Measurements from ENCODE around the gene RABEP2. TPM values are rescaled to one million over a fixed set of nuclear protein-coding genes. Genes with fewer than 3 reads are reported as not detected.

Gene RABEP2
- total RNA-seq, 1 donor from 2014 or later: 64.5 TPM

- H3K36me3 ChIP-seq: no peaks in the 10 kb centered on the region
- no peak for TF ChIP-seq CTCF (IDR thresholded peaks at IDR 0.05)
- no peak overlapping the region for H3K4me3 ChIP-seq
- no peak overlapping the region for H3K27ac ChIP-seq
- H3K27me3 ChIP-seq: no peaks in the 10 kb centered on the region
- peaks cover 0 to 11% of the 10 kb centered on the region in 2 donors for H3K4me1 ChIP-seq
- no peak for DNase-seq (ENCODE audit: low spot score in 2 of 2)
- intact Hi-C loops (cut with DNase I): no loop called here
- no peaks in the 10 kb centered on the region for H3K9me3 ChIP-seq
Measured at GRCh38 chr16:28859326-28859725, 65.7 kb downstream of the RABEP2 start.

GRCh38 chr16:28858421-28858820 lies 66.6 kb downstream of the RABEP2 start:
- Histone ChIP-seq H3K9me3 (no peaks in the 10 kb centered on the region), H3K27me3 (no peaks in the 10 kb centered on the region), H3K36me3 (no peaks in the 10 kb centered on the region), H3K27ac (no peak overlapping the region), H3K4me3 (no peak overlapping the region), H3K4me1 (peaks cover 0 to 8% of the 10 kb centered on the region in 2 donors)
- intact Hi-C loops (cut with DNase I): no loop called here
- DNase-seq (ENCODE audit: low spot score in 2 of 2): no peak
- no peak for TF ChIP-seq CTCF (IDR thresholded peaks at IDR 0.05)

Other genes with a start within 250 kb of the RABEP2 start
- gene EIF3C, start 213.8 kb downstream of the RABEP2 start, total RNA-seq: 356 TPM
- not detected for gene NPIPB9, start 173.5 kb downstream of the RABEP2 start, total RNA-seq
- gene ATXN2L, start 102.2 kb downstream of the RABEP2 start, total RNA-seq: 169 TPM
- gene TUFM, start 78.9 kb downstream of the RABEP2 start, total RNA-seq: 92.5 TPM
- gene SH2B1, start 61.4 kb downstream of the RABEP2 start, total RNA-seq: 69.6 TPM
- not detected for gene ATP2A1, start 46.8 kb downstream of the RABEP2 start, total RNA-seq
- not detected for gene CD19, start 6.7 kb upstream of the RABEP2 start, total RNA-seq
- 11.2 TPM for gene NFATC2IP, start 25.7 kb upstream of the RABEP2 start, total RNA-seq
- 59.3 TPM for gene SPNS1, start 49.5 kb upstream of the RABEP2 start, total RNA-seq
- gene LAT, start 59.8 kb upstream of the RABEP2 start, total RNA-seq: 53.4 TPM

All from ascending aorta (tissue), 2 donors.